ENCODE measurements around the gene PTPN1.

PTPN1 gene

GRCh38 chr20:50509923-50510705 lies at the start of gene PTPN1:
Gene PTPN1, plus strand, starts transcription at chr20:50510383. Its CDS starts 145 bp downstream, at chr20:50510528.
- Mint-ChIP-seq H3K27me3 (ENCODE audit: low read depth) (no peaks in the 10 kb centered on the region), H3K9me3 (no peaks in the 10 kb centered on the region), H3K4me3 (peak within 1 kb of the TSS; percentile 90 to 97 (median 94)), H3K36me3 (ENCODE audit: low read depth) (no peaks in the 10 kb centered on the region), H3K4me1 (peaks cover 41% of the 10 kb centered on the region), H3K27ac (peak within 1 kb of the TSS; percentile 59 to 96 (median 87))
- TF ChIP-seq, protein P1, sequence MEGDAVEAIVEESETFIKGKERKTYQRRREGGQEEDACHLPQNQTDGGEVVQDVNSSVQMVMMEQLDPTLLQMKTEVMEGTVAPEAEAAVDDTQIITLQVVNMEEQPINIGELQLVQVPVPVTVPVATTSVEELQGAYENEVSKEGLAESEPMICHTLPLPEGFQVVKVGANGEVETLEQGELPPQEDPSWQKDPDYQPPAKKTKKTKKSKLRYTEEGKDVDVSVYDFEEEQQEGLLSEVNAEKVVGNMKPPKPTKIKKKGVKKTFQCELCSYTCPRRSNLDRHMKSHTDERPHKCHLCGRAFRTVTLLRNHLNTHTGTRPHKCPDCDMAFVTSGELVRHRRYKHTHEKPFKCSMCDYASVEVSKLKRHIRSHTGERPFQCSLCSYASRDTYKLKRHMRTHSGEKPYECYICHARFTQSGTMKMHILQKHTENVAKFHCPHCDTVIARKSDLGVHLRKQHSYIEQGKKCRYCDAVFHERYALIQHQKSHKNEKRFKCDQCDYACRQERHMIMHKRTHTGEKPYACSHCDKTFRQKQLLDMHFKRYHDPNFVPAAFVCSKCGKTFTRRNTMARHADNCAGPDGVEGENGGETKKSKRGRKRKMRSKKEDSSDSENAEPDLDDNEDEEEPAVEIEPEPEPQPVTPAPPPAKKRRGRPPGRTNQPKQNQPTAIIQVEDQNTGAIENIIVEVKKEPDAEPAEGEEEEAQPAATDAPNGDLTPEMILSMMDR (IDR thresholded peaks at IDR 0.05; ENCODE audit: unreplicated experiment in 3 of 3): no peak

DNA sequence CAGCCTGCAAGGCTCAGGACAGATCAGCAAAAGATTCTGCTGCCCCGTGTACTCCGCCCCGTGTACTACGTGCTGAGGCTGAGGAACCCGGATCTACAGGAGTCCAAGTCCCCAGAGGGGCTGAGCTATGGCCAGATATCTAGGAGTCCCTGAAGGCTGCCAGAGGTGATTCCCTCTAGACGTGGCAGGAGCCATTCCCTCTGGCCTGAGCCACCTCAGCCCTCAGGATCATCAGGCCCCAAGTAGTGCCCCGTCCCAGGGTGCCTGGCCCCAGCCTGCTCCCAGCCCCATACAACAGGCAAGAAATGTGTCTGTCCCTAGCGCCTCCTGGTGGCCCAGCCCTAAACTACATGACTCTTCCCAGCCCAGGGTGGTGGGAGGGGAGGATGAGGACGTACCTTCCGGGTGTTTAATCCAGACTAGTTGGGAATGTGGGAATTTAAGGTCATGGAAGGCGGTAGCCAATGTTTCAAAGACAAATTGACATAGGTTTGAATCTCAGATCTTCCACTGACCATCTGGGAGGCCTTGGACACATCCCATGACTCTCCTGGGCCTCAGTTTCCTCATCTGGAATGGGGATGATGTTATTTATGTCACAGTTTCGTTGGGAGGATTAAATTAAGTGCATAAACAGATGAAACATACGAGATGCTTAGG lies 49.4 kb upstream of the PTPN1 start:
- Mint-ChIP-seq H3K4me3 (no peak overlapping the region), H3K27ac (no peak overlapping the region), H3K9me3 (no peaks in the 10 kb centered on the region), H3K4me1 (peaks cover 4% of the 10 kb centered on the region), H3K27me3 (ENCODE audit: low read depth) (peaks cover 29% of the 10 kb centered on the region), H3K36me3 (ENCODE audit: low read depth) (no peaks in the 10 kb centered on the region)
- TF ChIP-seq, protein P1 (IDR thresholded peaks at IDR 0.05; ENCODE audit: unreplicated experiment in 3 of 3): peak; percentile 71 to 83 (median 81)

- Mint-ChIP-seq H3K4me3 (no peak overlapping the region), H3K27me3 (ENCODE audit: low read depth) (peaks cover 22% of the 10 kb centered on the region)
Observed at GRCh38 chr20:50462093-50462690, 48.0 kb upstream of the PTPN1 start.

DNA sequence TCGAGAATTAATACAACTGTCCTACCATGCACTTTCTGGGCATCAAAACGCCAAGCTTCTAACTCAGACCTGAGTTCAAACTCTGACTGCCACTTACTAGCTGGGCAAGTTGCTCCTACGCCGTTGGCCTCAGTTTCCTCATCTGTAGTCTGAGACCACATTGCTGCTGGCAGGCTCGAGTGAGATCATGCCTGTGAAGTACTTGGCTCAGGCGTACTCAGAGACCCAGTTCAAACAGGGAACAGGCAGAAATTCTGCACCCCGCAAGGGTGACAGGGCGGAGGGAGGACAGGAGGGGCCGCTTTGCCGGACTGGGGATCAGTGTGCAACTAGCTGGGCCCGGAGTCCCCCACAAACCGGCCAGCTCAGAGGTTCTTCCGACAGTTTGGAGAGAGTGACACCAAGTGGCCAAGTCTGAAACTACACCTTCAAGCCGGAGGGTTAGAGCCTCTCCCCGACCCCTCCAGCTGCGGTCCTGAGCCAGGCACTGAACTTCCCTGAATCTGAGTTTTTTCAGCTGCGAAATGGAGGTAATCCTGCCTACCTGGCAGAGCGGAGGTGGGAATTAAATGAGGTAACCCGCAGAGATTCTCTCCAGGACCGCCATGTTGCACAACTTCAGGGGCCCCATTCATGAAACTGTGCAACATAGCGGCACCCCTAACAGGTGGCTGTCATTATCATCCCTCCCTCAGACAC lies 46.0 kb upstream of the PTPN1 start:
- no peaks in the 10 kb centered on the region for H3K9me3 Mint-ChIP-seq
- peaks cover 21% of the 10 kb centered on the region for H3K4me1 Mint-ChIP-seq
- peaks cover 19% of the 10 kb centered on the region for H3K27me3 Mint-ChIP-seq (ENCODE audit: low read depth)
- no peak overlapping the region for H3K4me3 Mint-ChIP-seq
- H3K27ac Mint-ChIP-seq: no peak overlapping the region
- no peaks in the 10 kb centered on the region for H3K36me3 Mint-ChIP-seq (ENCODE audit: low read depth)
- TF ChIP-seq, protein P1 (IDR thresholded peaks at IDR 0.05; ENCODE audit: unreplicated experiment in 3 of 3): peak; percentile 79 to 83 (median 80)

More at GRCh38 chr20:50462093-50462690, 48.0 kb upstream of the PTPN1 start:
- H3K4me1 Mint-ChIP-seq: peaks cover 7% of the 10 kb centered on the region
- peak overlapping the region in 1 of 3 experiments; percentile 29 for H3K27ac Mint-ChIP-seq
- TF ChIP-seq, protein P1 (IDR thresholded peaks at IDR 0.05; ENCODE audit: unreplicated experiment in 3 of 3): no peak
- H3K36me3 Mint-ChIP-seq (ENCODE audit: low read depth): no peaks in the 10 kb centered on the region
- no peaks in the 10 kb centered on the region for H3K9me3 Mint-ChIP-seq

DNA sequence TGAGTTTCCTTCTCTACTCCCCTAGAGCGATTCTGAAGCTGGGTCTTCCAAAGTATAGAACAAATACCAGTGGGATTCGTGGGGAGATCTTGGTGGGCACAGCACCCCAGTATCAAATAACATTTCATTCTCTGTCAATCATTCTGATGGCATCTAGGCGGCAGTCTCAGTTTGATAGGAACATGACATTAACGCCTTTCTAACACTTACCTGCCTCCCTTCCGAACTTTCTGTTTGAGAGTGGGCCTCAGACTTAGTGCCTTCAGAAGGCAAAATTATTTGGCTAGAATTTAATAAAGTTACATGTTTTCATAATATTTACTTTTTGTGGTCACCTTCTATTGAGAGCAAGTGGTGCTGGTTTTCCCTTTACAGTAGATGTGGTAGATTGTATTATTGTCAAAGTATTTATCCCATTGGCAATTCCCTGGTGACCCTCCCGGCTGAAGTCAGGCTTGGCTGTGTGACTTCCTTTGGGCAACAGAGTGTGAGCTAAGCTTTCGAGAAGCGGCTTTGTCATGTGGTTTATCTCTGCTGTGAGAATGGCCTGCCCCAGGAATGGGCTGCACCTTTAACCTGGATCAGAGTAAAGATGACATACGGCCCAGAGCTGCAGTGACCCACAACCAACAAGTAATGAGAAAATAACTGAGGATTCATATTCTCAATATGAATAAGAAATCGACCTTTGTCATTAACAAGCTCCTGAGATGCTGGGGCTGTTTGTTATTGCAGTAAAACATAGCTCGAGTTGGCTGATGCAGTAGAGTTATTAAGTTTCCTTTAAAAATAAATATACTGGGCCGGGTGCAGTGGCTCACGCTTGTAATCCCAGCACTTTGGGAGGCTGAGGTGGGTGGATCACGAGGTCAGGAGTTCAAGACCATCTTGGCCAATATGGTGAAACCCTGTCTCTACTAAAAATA lies 45.2 kb upstream of the PTPN1 start:
- Mint-ChIP-seq H3K27me3 (ENCODE audit: low read depth) (peaks cover 19% of the 10 kb centered on the region), H3K4me1 (peaks cover 22% of the 10 kb centered on the region), H3K36me3 (ENCODE audit: low read depth) (no peaks in the 10 kb centered on the region), H3K27ac (no peak overlapping the region), H3K9me3 (no peaks in the 10 kb centered on the region), H3K4me3 (no peak overlapping the region)
- TF ChIP-seq, protein P1 (IDR thresholded peaks at IDR 0.05; ENCODE audit: unreplicated experiment in 3 of 3): no peak

Data from nephron (organoid).